HL-60 (cell line): ENCODE results near the gene ATP5PB.

Experiments
- CTCF ChIP-seq: IDR thresholded peaks from one replicate; pipeline ENCODE4 v1.5.1; 2011; ENCODE audit warnings: low read length, control low read depth, inconsistent platforms; ENCODE audit not compliant: insufficient read depth
- GABPA ChIP-seq: IDR thresholded peaks from 2 replicates; pipeline ENCODE4 v1.6.1; 2012; ENCODE audit warnings: low read depth
- POLR2AphosphoS5 ChIP-seq: IDR thresholded peaks from 2 replicates; pipeline ENCODE4 v1.6.1; 2012; ENCODE audit warnings: low read depth
- REST ChIP-seq: IDR thresholded peaks from 2 replicates; pipeline ENCODE4 v1.6.1; 2012; ENCODE audit warnings: low read depth; ENCODE audit not compliant: insufficient replicate concordance

- no peak for TF ChIP-seq CTCF
- TF ChIP-seq REST = no peak
- no peak for TF ChIP-seq POLR2AphosphoS5
- no peak for TF ChIP-seq GABPA
Measured at GRCh38 chr1:111469539-111469938, 20.3 kb downstream of the ATP5PB start.
